Measurements from ENCODE around the gene HPS5.

The HPS5 gene

GRCh38 chr11:18259259-18259658 lies 62.7 kb downstream of the HPS5 start:
- Histone ChIP-seq H3K4me1 (ENCODE audit: control insufficient read depth, insufficient read depth, low read length) (no peaks in the 10 kb centered on the region), H3K27ac (ENCODE audit: extremely low read depth, low read depth, low read length) (no peak overlapping the region), H3K36me3 (ENCODE audit: control insufficient read depth in 2 of 2, insufficient read depth in 1 of 2, low read length in 2 of 2) (no peaks in the 10 kb centered on the region), H3K9me3 (ENCODE audit: control insufficient read depth, insufficient read depth, low read depth, low read length) (no peaks in the 10 kb centered on the region), H3K4me3 (ENCODE audit: low read depth, low read length) (no peak overlapping the region)
- CTCF ChIA-PET, result interaction anchor here (0.7 to 1.4 kb wide), 2 partner anchors 16 to 465 kb away, joined by 3 read pairs; no protein-coding TSS in a partner anchor
- TF ChIP-seq ZXDB (tag by site-specific recombination; IDR thresholded peaks at IDR 0.05) (no peak), ZNF280C (tag by site-specific recombination; IDR thresholded peaks at IDR 0.05) (no peak), ZNF610 (tag by site-specific recombination; IDR thresholded peaks at IDR 0.05; ENCODE audit: borderline replicate concordance) (no peak), ZNF140 (tag by site-specific recombination; IDR thresholded peaks at IDR 0.05) (no peak), ZBTB11 (tag by site-specific recombination; conservative IDR thresholded peaks at IDR 0.05; ENCODE audit: low read depth) (no peak), ZFP3 (tag by site-specific recombination; IDR thresholded peaks at IDR 0.05; ENCODE audit: low read depth) (no peak), SP7 (tag by site-specific recombination; IDR thresholded peaks at IDR 0.05) (no peak), ZNF654 (tag by site-specific recombination; IDR thresholded peaks at IDR 0.05; ENCODE audit: low read depth) (no peak), ZNF585B (tag by site-specific recombination; IDR thresholded peaks at IDR 0.05) (no peak), ZNF184 (tag by site-specific recombination; IDR thresholded peaks at IDR 0.05) (no peak), YY1 (tag by site-specific recombination; IDR thresholded peaks at IDR 0.05) (no peak), ZNF404 (tag by site-specific recombination; IDR thresholded peaks at IDR 0.05) (no peak)
- POLR2A ChIA-PET, result no interaction called here

GRCh38 chr11:18254781-18255361 lies 67.1 kb downstream of the HPS5 start:
- no peak overlapping the region for H3K27ac ChIP-seq (ENCODE audit: extremely low read depth, low read depth, low read length)
- H3K4me1 ChIP-seq (ENCODE audit: control insufficient read depth, insufficient read depth, low read length), result no peaks in the 10 kb centered on the region
- ChIA-PET CTCF (interaction anchor here (0.6 to 2.1 kb wide), 2 partner anchors 11 to 139 kb away, joined by 3 to 12 read pairs; no protein-coding TSS in a partner anchor), POLR2A (no interaction called here)
- no peak overlapping the region for H3K4me3 ChIP-seq (ENCODE audit: low read depth, low read length)
- TF ChIP-seq ZNF223 (tag by site-specific recombination; IDR thresholded peaks at IDR 0.05) (no peak), ZFP41 (tag by site-specific recombination; IDR thresholded peaks at IDR 0.05; ENCODE audit: borderline replicate concordance) (no peak), ZNF692 (tag by site-specific recombination; IDR thresholded peaks at IDR 0.05) (no peak), ZSCAN30 (tag by site-specific recombination; IDR thresholded peaks at IDR 0.05) (no peak), ZNF18 (tag by site-specific recombination; IDR thresholded peaks at IDR 0.05) (no peak), ZNF354C (tag by site-specific recombination; IDR thresholded peaks at IDR 0.05; ENCODE audit: borderline replicate concordance, low read depth) (no peak), ZFP3 (tag by site-specific recombination; IDR thresholded peaks at IDR 0.05; ENCODE audit: low read depth) (no peak)
- no peaks in the 10 kb centered on the region for H3K36me3 ChIP-seq (ENCODE audit: control insufficient read depth in 2 of 2, insufficient read depth in 1 of 2, low read length in 2 of 2)
- no peaks in the 10 kb centered on the region for H3K9me3 ChIP-seq (ENCODE audit: control insufficient read depth, insufficient read depth, low read depth, low read length)
